H54 (cell line): ENCODE data around the gene ELFN1.
"Not testable (repeated sequence)": the region's sequence is repeated elsewhere in the genome, so short reads cannot be mapped to it uniquely, and the experiment has no call there.

ENCODE experiments used
- DNase-seq: peaks from one replicate; pipeline ENCODE4 v3.0.0; 2011; ENCODE audit warnings: low spot score, mixed read lengths; ENCODE audit not compliant: insufficient read length
- FAIRE-seq: peaks from 3 replicates; lab custom pipeline; 2011; peaks lifted over from hg19 to GRCh38; lab: Jason Lieb, UNC
- POLR2A ChIP-seq: IDR thresholded peaks from 2 replicates; pipeline ENCODE4 v1.6.1; 2011; ENCODE audit warnings: low read depth, mild to moderate bottlenecking, low read length

Gene ELFN1

GRCh38 chr7:1757601-1758000, 87.5 kb downstream of the ELFN1 start:
- FAIRE-seq (no peak), DNase-seq (no peak)
- no peak for TF ChIP-seq POLR2A

- DNase-seq (peak; percentile 89), FAIRE-seq (no peak)
- no peak for TF ChIP-seq POLR2A
These were observed 88.2 kb downstream of the ELFN1 start for GRCh38 chr7:1758028-1758858.

GRCh38 chr7:1758859-1759521, 88.9 kb downstream of the ELFN1 start:
- no peak for TF ChIP-seq POLR2A
- DNase-seq (no peak), FAIRE-seq (no peak)

GRCh38 chr7:1761097-1761496, 91.0 kb downstream of the ELFN1 start:
- TF ChIP-seq POLR2A = no peak
- DNase-seq (no peak), FAIRE-seq (no peak)

GRCh38 chr7:1761774-1762173, 91.7 kb downstream of the ELFN1 start:
- TF ChIP-seq POLR2A = no peak
- no peak for DNase-seq
- no peak for FAIRE-seq

- TF ChIP-seq POLR2A = no peak
- no peak for DNase-seq
- no peak for FAIRE-seq
These were observed 92.3 kb downstream of the ELFN1 start for GRCh38 chr7:1762238-1762945.

- FAIRE-seq (no peak), DNase-seq (no peak)
- TF ChIP-seq POLR2A = no peak
These were observed 93.0 kb downstream of the ELFN1 start for GRCh38 chr7:1763033-1763432.

- FAIRE-seq, DNase-seq: not testable (repeated sequence)
These were observed 93.8 kb downstream of the ELFN1 start for GRCh38 chr7:1763911-1764310.

- no peak for TF ChIP-seq POLR2A
- DNase-seq (no peak), FAIRE-seq (no peak)
These were observed 95.3 kb downstream of the ELFN1 start for GRCh38 chr7:1765336-1765735.

- DNase-seq = no peak
- no peak for TF ChIP-seq POLR2A
- FAIRE-seq = no peak
These were observed 97.4 kb downstream of the ELFN1 start for GRCh38 chr7:1767524-1767923.

- TF ChIP-seq POLR2A = no peak
- no peak for FAIRE-seq
- no peak for DNase-seq
These were observed 98.8 kb downstream of the ELFN1 start for GRCh38 chr7:1768832-1769231.

GRCh38 chr7:1769286-1770200, 99.5 kb downstream of the ELFN1 start:
- DNase-seq (no peak), FAIRE-seq (no peak)
- TF ChIP-seq POLR2A = no peak

GRCh38 chr7:1770331-1770730, 100.3 kb downstream of the ELFN1 start:
- TF ChIP-seq POLR2A = no peak
- DNase-seq (no peak), FAIRE-seq (no peak)

- FAIRE-seq (no peak), DNase-seq (no peak)
- no peak for TF ChIP-seq POLR2A
These were observed 105.3 kb downstream of the ELFN1 start for GRCh38 chr7:1775389-1775788.
